Glomerular visceral epithelial cell (primary cell): Measurements from ENCODE around the gene FGFR2.

Experiments used
- DNase-seq: peaks from one replicate; pipeline ENCODE4 v3.0.0-alpha.2; 2016; ENCODE audit errors: extremely low spot score

FGFR2 gene

DNA sequence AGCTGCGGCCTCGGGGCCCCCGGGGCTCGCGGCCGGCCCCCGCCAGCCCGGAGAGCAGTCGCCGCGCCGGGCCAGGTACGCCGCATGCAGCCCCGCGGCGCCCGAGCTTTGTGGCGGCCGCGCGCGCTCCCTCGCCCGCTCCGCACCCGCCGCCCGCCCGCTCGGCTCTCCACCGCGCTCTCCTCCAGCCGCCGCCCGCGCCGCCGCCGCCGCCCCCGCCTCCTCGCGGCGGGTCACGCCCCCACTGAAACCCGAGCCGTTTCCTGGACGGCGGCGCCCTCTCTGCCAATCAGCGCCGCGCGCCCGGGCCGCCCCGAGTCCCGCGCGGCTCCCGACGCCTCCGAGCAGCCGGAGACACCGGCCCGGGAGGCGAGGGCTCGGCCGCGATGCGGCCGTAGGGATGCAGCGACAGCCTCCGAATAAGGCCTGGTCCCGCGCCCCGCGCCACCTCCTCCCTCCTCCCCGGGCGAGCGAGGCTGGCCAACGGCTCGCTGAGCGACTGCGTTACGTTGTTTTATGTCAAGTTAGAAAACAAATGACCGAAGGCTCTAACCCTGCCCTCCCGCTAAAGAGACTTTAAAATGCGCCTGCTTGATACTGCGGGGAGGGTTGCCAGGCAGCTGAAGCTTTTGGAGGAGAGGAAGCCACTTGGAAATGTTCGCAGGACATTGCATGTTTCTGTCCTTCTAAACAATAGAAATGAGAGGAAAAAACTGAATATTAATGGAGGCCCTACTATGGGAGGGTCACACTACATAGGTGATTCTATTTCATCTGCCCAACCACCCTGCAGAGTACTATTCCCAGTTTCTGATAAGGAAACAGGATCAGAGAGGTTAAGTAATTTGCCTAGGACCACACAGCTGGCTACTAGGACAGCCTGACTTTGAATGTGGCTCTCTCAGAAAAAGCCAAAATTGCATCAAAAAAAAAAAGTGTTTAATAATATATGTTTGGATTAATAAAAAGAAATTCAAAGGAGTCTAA is at the start of gene FGFR2:
TSS of gene FGFR2 (minus strand) at position 182 of the 987 bp plus-strand sequence. CDS start 4,627 bp downstream, outside the sequence.
- DNase-seq = peak; percentile 7

DNA sequence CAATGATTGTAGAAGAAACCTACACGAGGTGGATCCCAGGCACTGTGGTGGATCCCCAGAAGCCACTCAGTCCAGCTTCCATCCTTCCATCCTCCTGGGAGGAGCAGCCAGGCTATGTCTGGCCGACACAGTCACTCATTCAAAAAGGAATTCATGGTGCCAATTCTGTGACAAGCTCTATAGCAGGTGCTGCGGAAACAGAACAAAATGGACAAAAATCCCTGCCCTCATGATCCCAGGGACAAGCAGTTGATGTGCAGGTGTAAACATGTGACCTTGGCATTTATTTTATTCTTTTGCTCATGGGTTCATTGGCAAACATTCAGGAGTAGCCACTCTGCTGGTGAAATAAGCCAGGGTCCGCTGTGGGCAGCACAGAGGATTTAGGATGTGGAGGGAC is 49.2 kb upstream of the FGFR2 start:
- no peak for DNase-seq

DNA sequence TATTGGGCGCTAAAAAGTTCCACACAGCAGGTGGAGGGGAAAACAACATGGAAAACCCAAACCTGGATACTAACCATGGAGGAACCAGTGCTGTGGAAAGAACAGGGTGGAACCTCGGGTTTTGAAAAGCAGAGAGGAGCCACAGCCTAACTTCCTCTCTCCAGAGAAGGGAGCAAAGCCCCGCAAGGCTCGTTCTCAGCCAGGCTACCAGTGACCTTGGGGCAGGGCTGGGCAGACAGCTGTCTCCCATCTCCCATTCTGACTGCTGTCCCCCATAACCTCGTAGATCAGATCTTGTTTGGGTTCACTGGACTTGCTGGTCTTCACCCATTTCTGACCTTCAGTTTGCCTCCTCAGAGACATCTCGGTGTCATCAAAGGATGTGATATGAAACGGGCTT is 47.5 kb upstream of the FGFR2 start:
- no peak for DNase-seq

DNA sequence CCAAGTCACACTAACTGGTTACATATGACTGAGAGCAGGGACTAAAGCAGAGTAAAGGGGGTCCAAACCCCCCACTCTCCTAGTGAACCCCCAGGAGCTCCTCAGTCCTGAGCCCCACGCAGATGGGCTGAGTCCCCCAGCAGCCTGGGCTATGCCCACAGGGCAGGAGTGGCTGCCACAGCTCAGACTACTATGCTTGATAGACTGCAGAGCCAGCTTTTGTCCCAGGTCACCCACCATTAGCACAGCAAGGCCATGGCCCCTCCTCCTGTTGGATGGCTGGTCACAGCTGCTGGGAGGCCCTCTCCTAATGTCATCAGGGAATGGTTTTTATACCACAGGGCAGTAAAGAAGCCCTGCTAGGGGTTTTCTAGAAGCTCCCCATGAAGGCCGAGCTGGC is 46.3 kb upstream of the FGFR2 start:
- no peak for DNase-seq

DNA sequence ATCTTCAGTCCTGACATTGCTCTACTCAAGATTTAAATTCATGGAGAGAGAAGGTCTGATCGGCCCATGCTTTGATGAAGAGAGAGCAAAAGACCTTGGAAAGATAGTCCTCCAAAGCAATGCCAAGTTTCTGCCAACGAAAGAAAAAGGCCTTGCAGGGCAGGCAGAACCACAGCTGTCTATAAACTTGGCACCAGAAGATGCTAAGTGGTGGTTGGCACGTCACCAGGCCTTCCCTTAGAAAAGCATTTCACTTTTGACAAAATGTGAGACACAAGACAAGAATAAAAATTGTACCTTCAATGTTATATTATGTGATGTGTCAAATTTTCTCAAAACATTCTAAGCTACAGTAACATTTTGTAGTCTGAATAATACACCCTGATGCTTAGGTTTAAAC is 42.0 kb upstream of the FGFR2 start:
- DNase-seq = no peak

DNA sequence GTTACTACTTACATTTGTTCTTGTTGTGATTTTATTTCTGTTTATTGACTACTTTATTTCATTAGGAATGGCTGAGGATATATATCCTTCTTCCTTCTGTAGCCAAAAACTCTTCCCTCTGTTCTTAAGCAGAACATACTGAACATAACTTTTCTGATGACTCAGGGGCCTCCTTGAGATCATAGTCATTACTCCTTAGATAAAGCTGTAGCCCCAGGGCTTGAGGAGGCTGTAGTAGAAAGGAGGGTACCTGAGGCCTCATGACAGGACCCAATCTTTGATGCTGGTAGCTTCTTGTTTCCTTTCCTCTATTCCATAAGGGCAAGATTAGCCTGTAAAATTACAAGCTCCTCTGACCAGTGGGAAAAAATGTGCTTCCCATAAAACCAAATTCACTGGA is 41.2 kb upstream of the FGFR2 start:
- no peak for DNase-seq

DNA sequence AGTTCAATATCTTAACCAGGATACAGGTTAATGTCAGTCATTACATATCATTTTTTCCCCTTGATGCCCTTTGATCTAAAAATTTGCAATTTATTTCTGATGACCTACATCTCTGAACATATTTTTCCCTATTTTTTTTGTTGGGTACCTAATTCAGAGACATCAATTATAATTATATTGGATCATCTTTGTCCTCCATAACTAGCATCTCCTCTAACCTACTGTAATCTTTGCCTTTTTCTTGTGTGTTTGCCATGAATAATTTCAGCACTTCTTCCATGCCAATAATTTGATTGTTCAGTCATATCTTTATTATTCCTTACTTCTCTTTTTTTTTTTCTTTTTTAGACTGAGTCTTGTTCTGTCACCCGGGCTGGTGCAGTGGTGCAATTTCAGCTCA is 39.2 kb upstream of the FGFR2 start:
- no peak for DNase-seq

DNA sequence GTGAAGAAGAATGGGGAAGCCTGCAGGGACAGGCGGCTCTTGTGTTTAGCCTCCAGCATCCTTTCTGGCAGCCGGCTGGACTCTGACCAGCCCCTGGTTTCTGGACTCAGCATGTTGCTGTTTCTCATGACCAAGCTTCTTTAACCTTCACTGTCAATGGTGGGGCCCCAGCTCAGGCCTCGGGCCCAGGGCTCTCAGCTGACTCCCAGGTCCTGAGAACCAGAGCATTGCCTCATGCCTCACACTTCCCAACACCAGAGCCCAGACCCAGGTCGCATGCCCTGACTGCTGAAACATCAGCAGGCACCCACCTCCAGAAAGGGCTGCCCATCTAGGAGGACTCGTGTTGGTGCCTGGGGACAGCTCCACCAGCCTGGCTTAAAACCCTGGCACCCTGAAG is 34.8 kb upstream of the FGFR2 start:
- DNase-seq = no peak

DNA sequence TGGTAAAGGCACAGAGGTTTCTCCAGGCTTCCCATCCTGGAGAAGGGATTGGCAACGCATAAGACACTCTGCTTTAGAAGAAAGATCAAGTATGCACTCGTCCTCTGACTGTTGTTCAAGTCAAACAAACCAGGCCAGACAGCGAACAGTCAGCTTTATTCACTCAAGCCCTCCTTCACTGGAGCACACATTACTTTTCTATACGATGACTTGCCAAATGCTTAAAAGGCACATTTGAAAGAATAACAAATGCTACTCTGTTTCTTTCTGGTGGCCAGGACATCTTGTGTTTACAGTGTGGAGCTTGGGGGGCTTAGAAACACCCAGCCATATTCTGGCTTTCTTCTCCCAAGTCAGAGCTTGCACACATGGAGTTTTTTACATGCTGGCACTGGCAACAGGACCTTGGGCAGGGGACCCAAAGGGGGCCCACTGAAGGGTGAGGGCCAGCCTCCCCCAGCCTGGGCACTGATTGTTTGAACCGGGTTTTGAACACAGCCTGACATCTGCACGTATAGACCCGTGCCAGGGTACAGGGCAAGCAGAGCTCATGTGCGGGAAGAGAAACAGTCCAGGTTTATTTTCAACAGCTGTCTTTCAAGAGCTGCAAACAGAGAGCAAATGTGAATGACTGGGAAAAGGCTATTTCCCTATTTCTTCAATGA is 33.3 kb upstream of the FGFR2 start:
- DNase-seq = no peak

DNA sequence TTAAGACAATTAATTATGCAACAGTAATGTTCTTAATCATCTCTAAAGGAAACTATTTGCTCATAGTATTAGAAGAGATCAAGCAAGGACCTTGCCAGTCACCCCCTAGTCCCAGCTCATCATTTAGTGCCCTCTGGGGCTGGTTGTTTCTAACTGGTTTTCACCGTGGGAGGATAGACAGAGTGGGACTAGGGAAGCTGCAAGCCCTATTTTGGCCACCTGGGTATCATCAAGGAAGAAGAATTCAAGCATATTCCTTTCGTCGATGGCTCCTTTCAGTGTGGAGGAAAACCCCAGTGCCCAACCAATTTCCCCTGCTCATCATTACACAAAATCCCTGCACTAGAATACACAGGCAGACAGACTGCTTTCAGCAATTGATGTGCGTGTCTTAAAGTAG is 30.6 kb upstream of the FGFR2 start:
- DNase-seq = no peak

DNA sequence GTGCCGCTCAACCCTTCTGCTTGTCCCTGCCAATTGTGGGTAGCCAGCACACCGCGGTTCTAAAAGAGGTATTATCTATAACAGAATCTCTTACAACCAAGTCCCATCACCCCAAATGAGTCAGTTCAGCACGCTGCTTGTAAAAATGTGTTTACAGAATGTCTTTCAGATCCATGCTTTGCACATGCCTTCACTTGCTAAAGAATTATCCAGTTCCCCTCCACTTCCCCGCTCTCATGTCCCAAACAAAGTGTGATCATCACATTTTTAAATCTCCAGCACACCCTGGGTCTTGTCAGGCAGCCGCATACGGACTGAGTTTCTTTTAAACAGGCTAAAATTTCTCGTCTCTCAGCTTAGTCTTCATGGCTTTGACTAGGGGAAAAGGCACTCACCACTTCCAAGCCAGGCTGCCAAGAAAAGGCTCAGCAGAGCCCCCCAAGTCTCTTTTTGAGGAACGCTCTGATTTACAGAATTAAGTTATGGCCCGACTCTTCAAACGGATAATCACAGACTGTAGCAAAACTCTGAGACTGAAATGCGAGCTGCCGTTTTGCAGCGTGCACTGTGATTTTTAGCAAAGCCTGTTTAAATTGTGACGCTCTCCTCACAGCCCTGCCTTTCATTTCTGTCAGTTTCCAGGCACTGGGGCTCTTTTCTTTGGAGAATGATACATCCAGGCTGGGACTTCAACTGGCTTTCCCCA is 29.8 kb upstream of the FGFR2 start:
- no peak for DNase-seq

DNA sequence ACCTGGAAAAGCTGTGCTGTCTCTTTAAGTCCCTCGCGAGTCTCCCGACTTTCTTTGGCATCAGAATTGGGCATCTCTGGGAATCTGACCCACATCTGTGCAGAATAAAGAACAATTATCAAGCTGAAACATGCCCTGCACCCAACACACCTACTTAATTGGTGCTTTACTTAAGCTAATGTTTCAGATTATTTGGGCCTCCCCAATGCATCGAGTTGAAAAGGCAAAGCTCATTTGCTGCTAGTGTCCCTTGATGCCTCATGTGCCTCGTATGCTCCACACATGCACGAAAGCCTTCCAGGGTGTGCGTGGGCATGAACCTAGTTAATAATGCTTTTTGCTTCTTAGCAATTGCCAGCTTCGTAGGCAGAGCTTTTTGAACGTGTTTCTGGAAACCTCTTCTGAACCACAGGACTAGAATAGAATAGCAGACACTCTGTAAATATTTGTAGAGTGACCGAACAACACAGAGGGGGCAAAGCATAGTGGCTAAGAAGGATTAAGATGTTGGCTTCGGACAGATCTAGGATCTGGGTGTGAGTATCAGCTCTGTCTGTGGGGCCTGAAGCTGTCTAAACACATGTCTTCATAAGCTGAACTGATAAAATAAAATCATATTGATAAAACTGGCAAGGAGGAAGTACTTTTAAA is 26.7 kb upstream of the FGFR2 start:
- no peak for DNase-seq

DNA sequence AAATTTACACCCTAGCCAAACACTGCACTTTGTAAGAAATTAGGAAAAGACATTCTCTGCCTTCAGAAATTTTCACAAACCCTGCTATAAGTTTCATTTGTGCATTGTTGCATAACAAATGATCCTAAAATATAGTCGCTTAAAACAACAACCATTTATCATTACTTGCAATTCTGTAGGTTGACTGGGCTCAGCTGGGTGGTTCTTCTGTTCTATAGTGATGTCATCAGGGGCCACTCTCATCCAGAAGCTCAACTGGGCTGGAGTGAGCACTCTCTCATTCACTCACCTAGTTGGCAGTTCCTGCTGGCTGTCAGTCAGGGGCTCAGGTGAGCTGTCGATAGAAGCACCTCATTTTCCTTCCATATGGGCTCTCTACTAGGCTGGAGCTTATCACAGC is 20.7 kb upstream of the FGFR2 start:
- DNase-seq = no peak

DNA sequence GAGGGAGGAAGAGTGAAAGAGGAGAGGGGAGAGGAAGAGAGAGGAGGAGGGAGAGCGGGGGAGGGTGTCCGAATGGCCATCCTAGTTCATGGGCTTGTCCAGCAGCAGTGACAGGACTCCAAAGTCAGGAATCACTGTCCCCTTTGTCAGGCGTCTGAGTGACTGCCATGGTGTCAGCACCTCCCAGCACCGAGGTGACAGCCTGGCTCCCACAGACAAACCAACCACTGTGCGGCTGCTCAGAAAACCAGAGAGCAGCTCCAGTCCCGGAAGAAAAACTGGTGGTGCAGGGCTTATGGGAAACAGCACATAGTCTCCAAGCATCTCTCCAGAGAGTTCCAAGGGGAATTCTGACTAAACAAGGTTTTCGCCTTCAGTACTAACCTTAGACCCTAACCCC is 18.9 kb upstream of the FGFR2 start:
- no peak for DNase-seq

DNA sequence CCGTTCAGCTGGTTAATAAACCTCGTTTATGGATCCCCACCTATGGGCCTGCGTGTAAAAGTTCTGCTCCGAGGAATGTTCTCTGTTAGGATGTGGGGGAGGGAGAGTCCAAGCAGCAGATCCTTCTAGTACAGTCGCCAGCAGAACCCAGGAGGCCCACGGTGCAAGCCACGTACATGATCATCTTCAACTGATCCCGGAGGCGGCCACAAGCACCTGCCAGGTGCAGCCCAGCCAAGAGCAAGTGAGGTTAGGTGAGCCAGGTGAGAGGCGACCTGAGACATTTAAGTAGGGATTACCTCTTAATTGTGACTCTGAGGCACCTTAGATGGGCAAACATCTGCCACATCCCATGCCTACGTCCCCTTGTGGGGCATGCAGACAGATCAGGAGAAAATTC is 18.0 kb upstream of the FGFR2 start:
- no peak for DNase-seq

DNA sequence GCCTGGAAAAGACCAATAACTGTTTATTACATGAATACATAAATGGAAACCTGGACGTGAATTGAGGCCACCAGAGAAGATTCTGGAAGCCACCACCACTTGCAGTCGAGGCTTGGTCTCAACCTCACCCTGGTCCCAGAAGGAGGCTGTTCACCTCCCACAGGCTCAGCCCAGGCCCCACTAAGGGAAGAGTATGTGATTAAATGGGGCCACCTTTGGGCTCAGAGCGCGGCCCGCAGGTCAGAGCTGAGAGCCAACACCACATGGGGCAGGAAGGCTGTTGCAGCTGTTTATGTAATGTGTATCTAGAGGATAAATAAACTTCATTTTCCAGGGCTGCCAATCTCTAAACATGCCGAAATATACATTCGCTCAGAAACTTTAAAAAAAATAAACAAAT is 17.6 kb upstream of the FGFR2 start:
- no peak for DNase-seq

DNA sequence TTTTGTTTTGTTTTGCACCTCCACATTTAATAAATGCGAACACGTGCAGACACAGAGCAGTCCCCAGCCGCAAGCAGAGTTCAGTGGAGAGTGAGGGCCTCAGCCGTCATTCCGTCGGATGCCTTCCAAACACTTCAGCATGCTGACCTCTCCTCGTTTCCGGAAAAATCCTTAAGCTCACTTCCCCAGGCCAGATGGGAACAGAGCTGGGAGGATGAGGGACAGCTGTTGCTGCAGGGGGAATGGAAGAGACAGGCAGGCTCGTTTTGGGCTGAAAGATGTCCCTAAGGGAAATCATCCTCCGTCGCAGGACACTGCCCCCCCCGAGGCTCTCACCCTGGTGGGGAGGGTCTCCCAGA is 17.2 kb upstream of the FGFR2 start:
- DNase-seq = no peak

DNA sequence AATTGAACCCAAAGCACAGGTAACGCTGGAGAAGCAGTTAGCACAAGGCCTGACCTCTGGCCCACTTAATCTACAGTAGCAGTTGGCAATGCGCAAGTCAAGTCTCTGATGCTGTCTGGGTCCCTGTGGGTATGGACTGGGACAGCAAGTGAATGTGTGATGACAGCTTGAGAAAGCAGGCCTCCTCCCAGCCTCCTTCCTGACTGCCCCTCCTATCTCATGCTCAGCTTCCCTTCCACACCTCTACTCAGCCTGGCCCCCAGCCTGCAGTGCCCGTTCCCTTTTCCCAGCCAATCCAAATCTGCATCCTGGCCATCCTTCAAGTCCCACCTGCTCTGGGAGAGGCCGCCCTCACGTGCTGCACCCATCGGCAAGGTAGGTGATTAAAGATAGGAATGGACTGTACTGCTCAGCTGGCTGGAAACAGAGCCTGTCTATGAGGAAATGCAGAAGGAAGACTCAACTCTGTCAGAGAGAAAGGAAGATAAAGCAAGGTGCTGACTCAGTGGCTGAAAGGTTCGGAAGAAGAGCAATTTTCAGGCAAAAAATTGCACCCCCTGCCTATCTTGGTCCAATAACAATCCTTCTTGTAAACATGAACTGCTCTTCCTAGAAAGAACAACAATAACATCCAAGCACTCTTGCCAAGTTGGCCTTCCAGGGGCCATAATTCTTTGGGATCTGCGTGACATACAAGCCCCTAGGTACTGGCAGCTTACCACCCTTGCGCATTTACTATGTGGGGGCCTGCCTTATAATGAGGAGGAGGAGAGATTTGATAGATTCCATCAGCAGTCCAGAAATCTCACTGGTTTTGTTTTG is 16.6 kb upstream of the FGFR2 start:
- no peak for DNase-seq

DNA sequence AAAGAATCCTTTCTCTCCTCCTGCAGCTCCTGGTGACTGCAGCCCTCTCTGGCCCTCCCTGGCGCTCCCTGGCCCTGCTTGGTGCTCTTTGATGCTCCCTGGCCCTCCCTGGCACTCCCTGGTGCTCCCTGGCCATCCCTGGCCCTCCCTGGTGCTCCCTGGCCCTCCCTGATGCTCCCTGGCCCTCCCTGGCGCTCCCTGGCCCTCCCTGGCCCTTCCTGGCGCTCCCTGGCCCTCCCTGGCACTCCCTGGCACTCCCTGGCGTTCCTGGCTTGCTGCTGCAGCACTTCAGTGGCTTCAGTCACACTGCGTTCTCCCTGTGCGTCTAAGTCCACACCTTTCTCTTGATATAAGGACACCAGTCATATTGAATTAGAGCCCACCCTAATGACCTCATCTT is 15.2 kb upstream of the FGFR2 start:
- no peak for DNase-seq

DNA sequence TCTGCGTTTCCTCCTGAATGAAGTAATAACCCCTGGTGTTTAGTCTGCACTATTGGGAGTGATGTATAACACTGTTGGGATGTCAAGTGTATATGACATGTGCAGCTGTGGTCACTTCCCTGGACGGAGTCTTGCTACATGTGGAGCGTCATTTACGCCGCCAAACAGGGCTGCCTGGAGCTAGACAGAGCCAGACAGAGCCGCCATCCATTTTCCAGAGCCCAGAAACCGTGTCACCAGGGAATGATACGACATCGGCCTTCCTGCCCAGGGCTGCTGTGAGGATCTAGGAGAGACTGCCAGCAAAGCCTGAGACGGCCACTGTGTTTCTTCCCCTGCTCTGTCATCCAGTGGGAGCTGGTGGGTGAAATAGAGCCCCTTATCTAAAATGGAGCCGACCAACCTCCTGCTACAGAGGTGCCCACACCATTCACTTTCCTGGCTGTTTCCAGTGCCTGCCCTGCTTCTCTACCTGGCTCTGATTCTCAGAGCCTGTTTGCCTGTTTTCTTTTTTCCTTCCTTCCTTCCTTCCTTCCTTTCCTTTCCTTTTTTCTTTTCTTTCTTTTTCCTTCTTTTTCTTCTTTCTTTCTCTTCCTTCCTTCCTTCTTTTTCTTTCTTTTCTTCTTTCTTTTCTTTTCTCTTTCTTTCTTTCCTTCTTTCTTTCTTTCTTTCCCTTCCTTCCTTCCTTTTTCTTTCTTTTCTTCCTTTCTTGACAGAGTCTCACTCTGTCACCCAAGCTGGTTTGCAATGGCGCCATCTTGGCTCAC is 13.3 kb upstream of the FGFR2 start:
- DNase-seq = no peak
